Keratinocyte (primary cell): ENCODE results near the gene SAMD5. TPM values are rescaled to one million over a fixed set of nuclear protein-coding genes. Genes with fewer than 3 reads are reported as not detected.

Experiments
- DNase-seq: peaks from one replicate; pipeline ENCODE4 v3.0.0-alpha.2; 2011; ENCODE audit warnings: low read depth, missing footprints, low spot score
- FAIRE-seq: peaks from 2 replicates; lab custom pipeline; 2011; peaks lifted over from hg19 to GRCh38; lab: Jason Lieb, UNC
- H2AFZ ChIP-seq: 2 replicates; pipeline ENCODE4 v1.6.0; 2012; ENCODE audit warnings: low read length, control low read depth, inconsistent platforms; ENCODE audit not compliant: control insufficient read depth
- H3K27ac ChIP-seq: 2 replicates; pipeline ENCODE4 v1.5.1; 2011; ENCODE audit warnings: low read length; ENCODE audit not compliant: control insufficient read depth, insufficient read depth
- H3K27me3 ChIP-seq: 3 replicates; pipeline ENCODE4 v1.6.0; 2011; ENCODE audit warnings: low read length; ENCODE audit not compliant: control insufficient read depth, insufficient read depth; ENCODE audit errors: extremely low read depth
- H3K36me3 ChIP-seq, 2 experiments: 2 replicates in 1 of 2; 3 replicates in 1 of 2; pipeline ENCODE4 v1.5.1; 2011; ENCODE audit warnings: low read length in 2 of 2, mild to moderate bottlenecking in 1 of 2; ENCODE audit not compliant: control insufficient read depth in 2 of 2, insufficient read depth in 2 of 2; ENCODE audit errors: extremely low read depth in 1 of 2
- H3K4me1 ChIP-seq: 3 replicates; pipeline ENCODE4 v1.5.1; 2011; ENCODE audit warnings: low read length; ENCODE audit not compliant: control insufficient read depth, insufficient read depth; ENCODE audit errors: extremely low read depth
- H3K4me2 ChIP-seq: 3 replicates; pipeline ENCODE4 v1.6.0; 2011; ENCODE audit warnings: low read depth, low read length; ENCODE audit not compliant: control insufficient read depth, insufficient read depth; ENCODE audit errors: extremely low read depth
- H3K4me3 ChIP-seq, 3 experiments: fragments of 200-600 bp in 1 of 3; sonication (generic) in 1 of 3; 2 replicates in 2 of 3; 3 replicates in 1 of 3; pipeline ENCODE4 v1.5.1; 2011 to 2016; ENCODE audit warnings: low read length in 3 of 3, mild to moderate bottlenecking in 3 of 3, control low read depth in 2 of 3, inconsistent platforms in 1 of 3, low read depth in 1 of 3, mixed read lengths in 1 of 3, mixed run types in 1 of 3, moderate library complexity in 1 of 3; ENCODE audit not compliant: control insufficient read depth in 2 of 3, insufficient read depth in 2 of 3; ENCODE audit errors: extremely low read depth in 1 of 3
- H3K79me2 ChIP-seq: 2 replicates; pipeline ENCODE4 v1.6.0; 2012; ENCODE audit warnings: low read length; ENCODE audit not compliant: control insufficient read depth, insufficient read depth
- H3K9ac ChIP-seq: 3 replicates; pipeline ENCODE4 v1.6.0; 2011; ENCODE audit warnings: low read length; ENCODE audit not compliant: control insufficient read depth, insufficient read depth; ENCODE audit errors: extremely low read depth
- H3K9me1 ChIP-seq: 3 replicates; pipeline ENCODE4 v1.6.0; 2011; ENCODE audit warnings: low read length; ENCODE audit not compliant: control insufficient read depth, insufficient read depth; ENCODE audit errors: extremely low read depth
- H3K9me3 ChIP-seq: 2 replicates; pipeline ENCODE4 v1.5.1; 2012; ENCODE audit warnings: low read depth, low read length; ENCODE audit not compliant: control insufficient read depth
- H4K20me1 ChIP-seq: 3 replicates; pipeline ENCODE4 v1.6.0; 2011; ENCODE audit warnings: low read length; ENCODE audit not compliant: control insufficient read depth, insufficient read depth; ENCODE audit errors: extremely low read depth
- EZH2 ChIP-seq: IDR thresholded peaks from one replicate; pipeline ENCODE4 v1.6.1; 2012; ENCODE audit warnings: inconsistent platforms, mild to moderate bottlenecking, low read length, moderate library complexity
- dilution Hi-C: fragments of 300-500 bp; cut with MboI; formaldehyde crosslinking; loops from one replicate; pipeline ENCODE4 v1.7.0; 2020; ENCODE audit warnings: low sequenced_read_pairs; ENCODE audit not compliant: extremely low pct_ligation_motif_present
- polyA plus RNA-seq, 5 experiments: library from polyadenylated mRNA; depleted of rRNA in 3 of 5; stranded (reverse) in 3 of 5; stranded (forward) in 1 of 5; unstranded in 1 of 5; fragments of >200 nt; gene quantifications; 1 replicate in 1 of 5; 2 replicates in 3 of 5; 3 replicates in 1 of 5; pipeline versions ENCODE4 v1.2.1 to v1.2.3, GENCODE V29; 2011 to 2012; ENCODE audit warnings: missing spikeins in 2 of 5, low read depth in 1 of 5, low replicate concordance in 1 of 5
- TF ChIP-seq, protein P1 (sequence below), 3 experiments: IDR thresholded peaks in 1 of 3; conservative IDR thresholded peaks in 1 of 3; optimal IDR thresholded peaks in 1 of 3; 2 replicates in 2 of 3; 3 replicates in 1 of 3; pipeline versions ENCODE3 to v1.5.1; 2011; ENCODE audit warnings: low read length in 3 of 3, mild to moderate bottlenecking in 3 of 3, moderate library complexity in 2 of 3, control low read depth in 1 of 3, inconsistent platforms in 1 of 3; ENCODE audit not compliant: insufficient read depth in 2 of 3; ENCODE audit errors: extremely low read depth in 1 of 3

SAMD5 gene
- polyA plus RNA-seq, 1 donor (not counting 4 experiments of a cell fraction or from before 2014, with no cell fraction given) = 1.2 TPM

DNA sequence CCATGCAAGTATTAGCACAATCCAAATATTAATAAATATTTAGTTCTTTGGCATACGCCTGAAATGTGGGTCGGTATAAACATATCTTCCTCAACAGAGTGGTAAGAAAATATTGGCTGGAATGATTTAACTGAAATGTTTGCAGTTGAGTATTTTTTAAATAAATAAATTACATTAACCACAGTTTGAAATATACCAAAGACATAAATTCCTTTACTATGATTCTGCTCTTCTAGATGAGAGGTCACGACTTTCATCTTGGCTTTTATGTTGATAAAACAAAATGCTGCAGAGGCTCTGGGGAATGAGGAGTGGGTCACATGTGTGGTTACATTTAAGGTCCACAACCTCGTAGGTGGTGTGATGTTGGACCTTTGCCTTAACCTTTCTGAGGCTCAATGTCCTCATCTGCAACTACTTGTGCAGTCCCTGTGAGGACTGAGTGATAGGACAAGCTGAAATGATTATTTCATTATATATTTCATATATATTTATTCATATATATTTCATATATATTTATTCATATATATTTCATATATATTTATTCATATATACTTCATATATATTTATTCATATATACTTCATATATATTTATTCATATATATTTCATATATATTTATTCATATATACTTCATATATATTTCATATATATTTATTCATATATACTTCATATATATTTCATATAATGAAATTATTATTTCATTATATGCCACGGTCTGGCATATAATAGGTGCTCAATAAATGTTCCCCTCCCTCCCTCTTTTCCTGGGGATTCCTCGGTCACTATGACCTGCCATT lies 107.4 kb downstream of the SAMD5 start:
- no peak for FAIRE-seq
- TF ChIP-seq, protein P1, sequence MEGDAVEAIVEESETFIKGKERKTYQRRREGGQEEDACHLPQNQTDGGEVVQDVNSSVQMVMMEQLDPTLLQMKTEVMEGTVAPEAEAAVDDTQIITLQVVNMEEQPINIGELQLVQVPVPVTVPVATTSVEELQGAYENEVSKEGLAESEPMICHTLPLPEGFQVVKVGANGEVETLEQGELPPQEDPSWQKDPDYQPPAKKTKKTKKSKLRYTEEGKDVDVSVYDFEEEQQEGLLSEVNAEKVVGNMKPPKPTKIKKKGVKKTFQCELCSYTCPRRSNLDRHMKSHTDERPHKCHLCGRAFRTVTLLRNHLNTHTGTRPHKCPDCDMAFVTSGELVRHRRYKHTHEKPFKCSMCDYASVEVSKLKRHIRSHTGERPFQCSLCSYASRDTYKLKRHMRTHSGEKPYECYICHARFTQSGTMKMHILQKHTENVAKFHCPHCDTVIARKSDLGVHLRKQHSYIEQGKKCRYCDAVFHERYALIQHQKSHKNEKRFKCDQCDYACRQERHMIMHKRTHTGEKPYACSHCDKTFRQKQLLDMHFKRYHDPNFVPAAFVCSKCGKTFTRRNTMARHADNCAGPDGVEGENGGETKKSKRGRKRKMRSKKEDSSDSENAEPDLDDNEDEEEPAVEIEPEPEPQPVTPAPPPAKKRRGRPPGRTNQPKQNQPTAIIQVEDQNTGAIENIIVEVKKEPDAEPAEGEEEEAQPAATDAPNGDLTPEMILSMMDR (optimal IDR thresholded peaks at IDR 0.05 in 1 of 3, IDR thresholded peaks at IDR 0.05 in 1 of 3, conservative IDR thresholded peaks at IDR 0.05 in 1 of 3; ENCODE audit: extremely low read depth in 1 of 3, insufficient read depth in 2 of 3, low read length in 3 of 3) = no peak
- no peak for TF ChIP-seq EZH2

DNA sequence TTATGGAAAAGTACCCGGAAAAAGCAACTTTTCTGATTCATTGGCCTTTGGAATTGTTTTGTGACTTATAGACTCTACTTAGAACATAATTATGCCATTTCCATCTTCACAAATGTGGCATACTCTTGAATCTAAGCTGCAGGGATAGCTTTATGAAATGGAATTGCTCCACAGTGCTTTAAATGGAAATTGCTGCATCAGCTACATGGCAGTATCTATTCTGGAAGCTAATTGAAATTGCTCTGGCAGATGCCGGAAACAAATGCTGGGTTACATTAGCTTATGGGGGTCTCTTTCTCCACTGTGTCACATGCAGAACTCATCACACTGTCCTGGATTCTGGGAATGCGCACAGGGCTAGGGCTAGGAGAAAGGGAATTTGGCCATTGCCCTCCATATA lies 108.9 kb downstream of the SAMD5 start:
- dilution Hi-C loops = no loop called here
- no peak overlapping the region for H3K27ac ChIP-seq
- H3K9ac ChIP-seq = no peak overlapping the region
- no peaks in the 10 kb centered on the region for H3K9me3 ChIP-seq
- no peaks in the 10 kb centered on the region for H3K36me3 ChIP-seq
- TF ChIP-seq, protein P1 (optimal IDR thresholded peaks at IDR 0.05 in 1 of 3, IDR thresholded peaks at IDR 0.05 in 1 of 3, conservative IDR thresholded peaks at IDR 0.05 in 1 of 3; ENCODE audit: extremely low read depth in 1 of 3, insufficient read depth in 2 of 3, low read length in 3 of 3) = no peak
- TF ChIP-seq EZH2 = no peak
- H4K20me1 ChIP-seq = no peaks in the 10 kb centered on the region
- FAIRE-seq (no peak), DNase-seq (no peak)
- no peaks in the 10 kb centered on the region for H3K79me2 ChIP-seq
- no peak overlapping the region for H2AFZ ChIP-seq
- no peaks in the 10 kb centered on the region for H3K9me1 ChIP-seq
- no peaks in the 10 kb centered on the region for H3K4me1 ChIP-seq
- no peaks in the 10 kb centered on the region for H3K27me3 ChIP-seq
- H3K4me2 ChIP-seq = no peak overlapping the region
- H3K4me3 ChIP-seq = no peak overlapping the region

More for the DNA sequence above, 107.4 kb downstream of the SAMD5 start:
- no peaks in the 10 kb centered on the region for H3K79me2 ChIP-seq
- dilution Hi-C loops = no loop called here
- H3K4me2 ChIP-seq = no peak overlapping the region
- H3K27me3 ChIP-seq = no peaks in the 10 kb centered on the region
- no peak overlapping the region for H3K27ac ChIP-seq
- no peak overlapping the region for H2AFZ ChIP-seq
- no peaks in the 10 kb centered on the region for H3K9me1 ChIP-seq
- H3K9ac ChIP-seq = no peak overlapping the region
- no peaks in the 10 kb centered on the region for H3K36me3 ChIP-seq
- H3K4me3 ChIP-seq = no peak overlapping the region
- H4K20me1 ChIP-seq = no peaks in the 10 kb centered on the region
- no peaks in the 10 kb centered on the region for H3K9me3 ChIP-seq
- DNase-seq = no peak
- H3K4me1 ChIP-seq = no peaks in the 10 kb centered on the region
